Activated CD8-positive, alpha-beta T cell treated with anti-CD3 and anti-CD28 coated beads for 36 hours (primary cell): Measurements from ENCODE around the gene TIMM8A. TPM values are rescaled to one million over a fixed set of nuclear protein-coding genes. Genes with fewer than 3 reads are reported as not detected.
A peak's percentile ranks its signal among the peaks of the same experiment; 100 is the strongest.

Experiments
- ATAC-seq: fragments of 200-7000 bp; cut with Tn5 transposase; one replicate; pipeline ENCODE4 v1.10.0; 2021; ENCODE audit warnings: mild to moderate bottlenecking, moderate library complexity
- CTCF ChIA-PET: fragments of 350-600 bp; sonication (Branson Sonifier 250); formaldehyde crosslinking; loops from one replicate; lab custom pipeline; 2021; ENCODE audit warnings: antibody characterized with exemption; lab: Charles Lee
- POLR2A ChIA-PET: fragments of 350-600 bp; sonication (Branson Sonifier 250); formaldehyde crosslinking; loops from one replicate; lab custom pipeline; 2021; ENCODE audit warnings: antibody characterized with exemption; lab: Charles Lee
- DNase-seq: peaks from one replicate; pipeline ENCODE4 v3.0.0-alpha.2; 2020
- H3K27ac Mint-ChIP-seq: one replicate; pipeline ENCODE4 v1.8.0; 2021; ENCODE audit warnings: mild to moderate bottlenecking, mixed read lengths
- H3K27me3 Mint-ChIP-seq: one replicate; pipeline ENCODE4 v1.8.0; 2021; ENCODE audit warnings: mixed read lengths
- H3K36me3 Mint-ChIP-seq: one replicate; pipeline ENCODE4 v1.8.0; 2021; ENCODE audit warnings: low read depth, mixed read lengths
- H3K4me1 Mint-ChIP-seq: one replicate; pipeline ENCODE4 v1.8.0; 2021; ENCODE audit warnings: low read depth, mixed read lengths
- H3K4me3 Mint-ChIP-seq: one replicate; pipeline ENCODE4 v1.8.0; 2021; ENCODE audit warnings: mild to moderate bottlenecking, moderate library complexity, mixed read lengths
- H3K9me3 Mint-ChIP-seq: one replicate; pipeline ENCODE4 v1.8.0; 2021; ENCODE audit warnings: mixed read lengths
- intact Hi-C: fragments of 100-400 bp; cut with micrococcal nuclease; formaldehyde crosslinking; loops from one replicate; pipeline ENCODE4 v1.10.0; 2022
- total RNA-seq, 2 experiments: library from RNA; stranded (reverse); gene quantifications; one replicate each; pipeline ENCODE4 v1.2.3, GENCODE V29; 2021
- TF ChIP-seq, protein P1 (sequence below): fragments of 200-600 bp; IDR thresholded peaks from one replicate; pipeline ENCODE4 v1.8.0; 2022; ENCODE audit warnings: antibody characterized with exemption, mild to moderate bottlenecking

The TIMM8A gene, protein sequence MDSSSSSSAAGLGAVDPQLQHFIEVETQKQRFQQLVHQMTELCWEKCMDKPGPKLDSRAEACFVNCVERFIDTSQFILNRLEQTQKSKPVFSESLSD
- total RNA-seq: 10 to 100 TPM; 23.2 to 26.3 TPM

DNA sequence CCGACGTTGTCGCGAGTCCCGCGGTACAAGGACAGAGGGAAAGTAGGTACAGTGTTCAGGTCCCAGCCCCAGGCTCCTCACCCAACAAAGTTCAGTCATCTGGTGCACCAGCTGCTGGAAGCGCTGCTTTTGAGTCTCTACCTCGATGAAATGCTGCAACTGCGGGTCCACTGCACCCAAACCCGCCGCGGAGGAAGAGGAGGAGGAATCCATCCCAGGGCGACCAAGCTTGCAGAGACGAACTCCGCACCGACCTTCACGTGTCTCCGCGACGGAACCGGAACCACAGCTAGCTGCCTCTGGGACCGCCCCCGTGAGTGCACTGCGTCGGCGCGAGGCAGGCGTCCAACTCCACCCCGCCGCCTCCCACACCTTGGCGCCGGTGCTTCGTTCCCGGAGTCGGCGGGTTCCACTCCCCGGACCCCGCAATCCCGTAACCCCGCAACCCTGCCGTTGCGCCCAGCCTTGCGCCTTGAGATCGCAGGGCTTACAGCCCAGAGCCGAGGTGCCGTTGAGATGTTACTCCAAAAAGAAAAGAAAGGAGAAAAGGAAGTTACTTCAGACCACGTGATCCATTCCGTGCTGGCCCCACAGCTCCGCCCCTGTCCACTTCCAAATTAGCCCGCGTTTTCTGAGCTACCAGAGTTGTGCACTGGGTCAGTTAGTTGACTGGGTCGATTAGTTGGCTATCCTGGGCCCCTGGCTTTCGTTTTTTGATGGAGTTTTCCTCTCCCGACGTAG, at the start of gene TIMM8A:
TSS of gene TIMM8A (minus strand) at position 291 of the 741 bp plus-strand sequence. CDS start at position 213, 78 bp downstream.
- ChIA-PET CTCF (interaction anchor here (2.5 kb wide), 1 partner anchor 42 kb away, joined by 15 read pairs; the partner anchor contains the start of gene RPL36A), POLR2A (interaction anchor here (0.7 to 4.7 kb wide), 2 partner anchors 43 to 101 kb away, joined by 3 to 32 read pairs; partner anchors contain the start of gene RPL36A)
- ATAC-seq (peak; percentile 96), DNase-seq (peak; percentile 85)
- Mint-ChIP-seq H3K4me1 (peaks cover 13% of the 10 kb centered on the region), H3K27ac (peak within 1 kb of the TSS; percentile 95), H3K9me3 (no peaks in the 10 kb centered on the region), H3K27me3 (no peaks in the 10 kb centered on the region), H3K4me3 (peak within 1 kb of the TSS; percentile 86), H3K36me3 (peaks cover 17% of the 10 kb centered on the region)
- intact Hi-C loops: loop anchor here (10.0 kb wide), 1 partner anchor 46 kb away; the partner anchor contains the start of gene RPL36A
- TF ChIP-seq, protein P1, sequence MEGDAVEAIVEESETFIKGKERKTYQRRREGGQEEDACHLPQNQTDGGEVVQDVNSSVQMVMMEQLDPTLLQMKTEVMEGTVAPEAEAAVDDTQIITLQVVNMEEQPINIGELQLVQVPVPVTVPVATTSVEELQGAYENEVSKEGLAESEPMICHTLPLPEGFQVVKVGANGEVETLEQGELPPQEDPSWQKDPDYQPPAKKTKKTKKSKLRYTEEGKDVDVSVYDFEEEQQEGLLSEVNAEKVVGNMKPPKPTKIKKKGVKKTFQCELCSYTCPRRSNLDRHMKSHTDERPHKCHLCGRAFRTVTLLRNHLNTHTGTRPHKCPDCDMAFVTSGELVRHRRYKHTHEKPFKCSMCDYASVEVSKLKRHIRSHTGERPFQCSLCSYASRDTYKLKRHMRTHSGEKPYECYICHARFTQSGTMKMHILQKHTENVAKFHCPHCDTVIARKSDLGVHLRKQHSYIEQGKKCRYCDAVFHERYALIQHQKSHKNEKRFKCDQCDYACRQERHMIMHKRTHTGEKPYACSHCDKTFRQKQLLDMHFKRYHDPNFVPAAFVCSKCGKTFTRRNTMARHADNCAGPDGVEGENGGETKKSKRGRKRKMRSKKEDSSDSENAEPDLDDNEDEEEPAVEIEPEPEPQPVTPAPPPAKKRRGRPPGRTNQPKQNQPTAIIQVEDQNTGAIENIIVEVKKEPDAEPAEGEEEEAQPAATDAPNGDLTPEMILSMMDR: no peak

DNA sequence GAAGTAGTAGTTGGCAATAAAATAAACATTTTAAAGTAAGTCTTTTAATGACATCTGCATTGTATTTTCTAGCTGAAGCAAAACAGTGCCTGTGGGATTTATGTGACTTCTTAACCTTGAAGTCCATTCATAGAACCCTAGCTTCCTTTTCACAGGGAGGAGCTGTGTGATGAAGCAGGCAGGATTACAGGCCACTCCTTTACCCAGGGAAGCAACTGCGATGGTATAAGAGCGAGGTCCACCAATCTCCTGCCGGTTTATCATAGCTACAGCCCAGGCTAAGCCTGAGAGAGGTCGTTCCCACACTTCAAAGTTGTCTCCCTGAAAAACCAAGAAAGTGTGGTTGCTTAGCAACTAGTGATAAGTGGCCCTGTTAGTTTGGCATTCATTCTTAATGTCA, 49.2 kb upstream of the TIMM8A start:
- no peak for DNase-seq
- H3K27me3 Mint-ChIP-seq: no peaks in the 10 kb centered on the region
- POLR2A ChIA-PET: interaction anchor here (1.1 kb wide), 1 partner anchor 17 kb away, joined by 4 read pairs; no protein-coding TSS in a partner anchor
- H3K4me1 Mint-ChIP-seq: peaks cover 11% of the 10 kb centered on the region
- H3K4me3 Mint-ChIP-seq: no peak overlapping the region
- TF ChIP-seq, protein P1: no peak
- H3K27ac Mint-ChIP-seq: no peak overlapping the region
- no peaks in the 10 kb centered on the region for H3K9me3 Mint-ChIP-seq
- no peak for ATAC-seq
- CTCF ChIA-PET: interaction anchor here (1.1 kb wide), 1 partner anchor 10 kb away, joined by 3 read pairs; the partner anchor contains the start of gene GLA
- peaks cover 42% of the 10 kb centered on the region for H3K36me3 Mint-ChIP-seq
- intact Hi-C loops: loop anchor here (10.0 kb wide), 1 partner anchor 53 kb away; the partner anchor contains the start of gene TIMM8A

DNA sequence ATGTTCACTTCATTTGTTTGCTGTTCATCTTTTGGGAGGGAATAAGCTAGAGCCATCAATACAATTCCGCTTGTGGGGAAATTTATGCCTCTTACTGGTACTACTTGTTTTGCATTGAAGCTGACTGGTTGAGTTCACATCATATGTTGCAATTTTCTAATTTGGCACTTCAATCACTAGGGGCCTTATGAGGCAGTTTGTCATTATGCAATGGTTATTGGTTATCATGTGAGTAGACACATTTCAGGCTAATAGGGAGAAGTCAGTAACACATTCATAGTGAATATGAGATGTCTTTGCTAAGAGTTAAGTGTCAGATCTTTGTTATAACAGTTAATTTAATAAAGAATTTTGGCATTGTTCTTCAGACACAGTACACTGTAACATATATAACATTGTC, 47.2 kb upstream of the TIMM8A start:
- no peaks in the 10 kb centered on the region for H3K9me3 Mint-ChIP-seq
- ATAC-seq (no peak), DNase-seq (no peak)
- CTCF ChIA-PET: no interaction called here
- POLR2A ChIA-PET: interaction anchor here (0.9 to 2.2 kb wide), 3 partner anchors 8 to 22 kb away, joined by 3 to 14 read pairs (median 3); partner anchors contain the start of genes GLA and HNRNPH2
- peaks cover 57% of the 10 kb centered on the region for H3K36me3 Mint-ChIP-seq
- H3K27me3 Mint-ChIP-seq: no peaks in the 10 kb centered on the region
- peaks cover 11% of the 10 kb centered on the region for H3K4me1 Mint-ChIP-seq
- TF ChIP-seq, protein P1: no peak
- peak overlapping the region; percentile 10 for H3K4me3 Mint-ChIP-seq
- H3K27ac Mint-ChIP-seq: peak overlapping the region; percentile 59
- intact Hi-C loops: loop anchor here (10.0 kb wide), 1 partner anchor 51 kb away; the partner anchor contains the start of gene TIMM8A

DNA sequence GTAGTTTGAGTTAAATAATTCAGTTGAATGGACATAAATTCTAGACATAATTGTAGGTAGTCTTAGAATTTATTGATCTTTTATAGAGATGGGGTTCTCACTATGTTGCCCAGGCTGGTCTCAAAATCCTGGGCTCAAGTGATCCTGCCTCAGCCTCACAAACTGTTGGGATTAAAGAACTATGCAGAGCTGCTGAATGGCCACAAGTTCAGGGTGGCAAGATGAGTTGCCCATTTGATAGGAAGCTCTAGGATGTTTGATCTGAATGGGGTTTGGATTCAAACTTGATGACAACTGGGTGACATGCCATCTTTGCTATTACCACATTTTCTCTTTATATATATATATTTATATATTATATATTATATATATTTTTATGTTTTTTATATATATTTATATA, 45.8 kb upstream of the TIMM8A start:
- DNase-seq (no peak), ATAC-seq (no peak)
- Mint-ChIP-seq H3K27me3 (no peaks in the 10 kb centered on the region), H3K27ac (peak overlapping the region; percentile 97), H3K9me3 (no peaks in the 10 kb centered on the region), H3K4me3 (peak overlapping the region; percentile 95), H3K4me1 (peaks cover 14% of the 10 kb centered on the region), H3K36me3 (peaks cover 46% of the 10 kb centered on the region)
- intact Hi-C loops: loop anchor here (10.0 kb wide), 1 partner anchor 50 kb away; the partner anchor contains the start of gene TIMM8A
- TF ChIP-seq, protein P1: no peak
- CTCF ChIA-PET: no interaction called here
- POLR2A ChIA-PET: interaction anchor here (0.6 to 2.2 kb wide), 2 partner anchors 10 to 47 kb away, joined by 3 to 14 read pairs; no protein-coding TSS in a partner anchor
